NCI-H526 (cell line): Measurements from ENCODE around the gene XK.

Source experiments
- DNase-seq, 2 experiments: peaks; one replicate each; lab custom pipeline; 2025; lab: John Stamatoyannopoulos, UW

XK gene

DNA sequence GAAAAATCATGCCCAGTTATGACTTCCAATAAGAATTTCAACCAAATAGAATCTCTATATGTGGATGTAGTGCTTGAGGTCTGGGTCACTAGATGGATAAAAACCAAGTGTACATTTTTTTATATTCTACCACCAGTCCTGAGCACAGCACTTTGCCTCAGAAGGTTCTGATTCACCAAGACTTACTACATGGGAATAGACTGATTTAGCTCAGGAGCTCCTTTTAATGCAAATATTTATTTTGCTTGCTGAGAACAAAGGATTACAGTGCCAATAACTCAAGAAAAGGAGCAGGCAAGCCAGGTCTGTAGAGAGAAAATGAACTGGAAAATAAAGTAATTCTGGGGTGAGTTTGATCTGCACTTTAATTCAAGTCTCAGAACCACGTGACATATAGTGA, 6.4 kb upstream of the XK start:
- peak in 1 of 2 experiments; percentile 14 for DNase-seq

DNA sequence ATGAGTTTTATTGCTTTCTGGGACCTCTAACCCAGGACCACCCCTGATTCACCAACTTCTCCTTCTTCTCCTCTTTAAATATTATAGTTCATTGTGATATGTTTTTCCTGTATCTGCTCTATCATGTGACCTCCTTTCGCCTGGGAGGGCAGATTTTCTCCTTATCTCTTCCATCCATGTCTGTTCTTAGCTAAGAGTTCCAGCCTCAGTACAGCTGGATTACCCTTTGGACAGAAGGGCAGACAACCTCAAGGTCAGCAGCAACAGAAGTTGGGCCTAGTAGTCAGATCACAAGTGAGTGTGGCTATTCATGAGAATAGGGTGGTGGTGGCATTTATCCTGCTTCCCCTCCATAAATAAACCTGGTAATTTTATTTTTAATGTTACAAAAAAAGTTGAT, 5.7 kb upstream of the XK start:
- DNase-seq = no peak

GRCh38 chrX:37684426-37684825, 1.2 kb upstream of the XK start:
- peak in 1 of 2 experiments; percentile 29 for DNase-seq

GRCh38 chrX:37684973-37685372, 618 bp upstream of the XK start:
- peak in 1 of 2 experiments; percentile 43 for DNase-seq

GRCh38 chrX:37686369-37686995, 891 bp downstream of the XK start:
- DNase-seq = peak; percentile 64 to 68

GRCh38 chrX:37686996-37687395, 1.4 kb downstream of the XK start:
- DNase-seq = no peak

DNA sequence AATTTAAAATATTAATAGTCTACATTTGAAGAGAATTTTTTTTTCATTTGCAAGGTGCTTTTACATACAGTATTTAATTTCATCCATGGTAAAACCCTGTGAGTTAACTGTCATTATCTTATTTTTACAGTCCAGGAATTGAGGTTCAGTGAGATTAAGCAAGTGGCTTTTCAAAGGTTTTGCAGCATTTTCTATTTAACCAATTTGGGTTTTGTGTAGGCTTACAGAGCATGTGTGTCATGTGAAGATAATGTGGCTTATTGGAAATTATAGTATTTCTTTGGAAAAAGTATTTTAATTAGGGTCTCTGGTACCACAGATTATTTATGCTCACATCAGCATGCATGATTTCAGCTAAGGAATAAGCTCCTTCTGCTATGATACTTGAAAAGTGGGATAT, 4.5 kb downstream of the XK start:
- DNase-seq = no peak

- no peak for DNase-seq
Observed at GRCh38 chrX:37692918-37693317, 7.3 kb downstream of the XK start.

- DNase-seq = no peak
Observed at GRCh38 chrX:37697169-37697760, 11.7 kb downstream of the XK start.

- DNase-seq = no peak
Observed at GRCh38 chrX:37701588-37701987, 16.0 kb downstream of the XK start.

DNA sequence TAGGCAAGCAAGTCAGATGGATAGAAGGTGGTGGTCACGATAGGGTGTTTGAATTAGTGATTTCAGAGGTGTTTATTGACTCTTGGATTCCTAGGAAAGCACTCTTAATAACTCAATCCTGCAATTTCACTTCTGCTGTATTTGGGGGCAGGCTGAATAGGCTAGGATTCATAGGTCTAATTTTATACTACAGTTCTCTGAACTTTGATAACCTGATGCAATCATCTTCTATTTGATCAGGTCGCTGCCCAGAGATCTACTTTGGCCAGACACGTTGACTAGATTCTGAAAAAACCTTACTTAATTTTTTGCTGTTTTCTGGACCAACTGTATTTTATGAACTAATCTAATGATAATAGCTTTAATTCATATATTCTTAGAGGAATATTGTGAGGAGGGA, 26.4 kb downstream of the XK start:
- DNase-seq = no peak

DNA sequence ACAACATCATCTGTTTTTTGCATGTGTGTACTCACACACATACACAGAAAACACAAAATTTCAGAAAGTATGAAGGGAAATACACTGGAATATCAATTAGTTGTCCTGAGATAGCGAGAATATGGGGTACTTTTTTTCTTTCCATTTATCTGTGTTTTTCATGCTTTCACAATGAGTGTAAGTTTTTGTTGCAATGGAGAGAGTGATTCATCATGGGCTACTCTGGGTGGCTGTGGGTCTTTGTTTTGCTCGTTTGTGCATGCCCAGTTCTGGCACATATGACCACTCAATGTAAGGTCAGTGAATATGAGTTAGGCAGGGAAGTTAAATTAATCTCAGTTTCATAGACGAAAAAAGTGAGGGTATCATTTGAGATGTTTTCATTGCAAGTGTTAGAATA, 26.9 kb downstream of the XK start:
- DNase-seq = no peak

DNA sequence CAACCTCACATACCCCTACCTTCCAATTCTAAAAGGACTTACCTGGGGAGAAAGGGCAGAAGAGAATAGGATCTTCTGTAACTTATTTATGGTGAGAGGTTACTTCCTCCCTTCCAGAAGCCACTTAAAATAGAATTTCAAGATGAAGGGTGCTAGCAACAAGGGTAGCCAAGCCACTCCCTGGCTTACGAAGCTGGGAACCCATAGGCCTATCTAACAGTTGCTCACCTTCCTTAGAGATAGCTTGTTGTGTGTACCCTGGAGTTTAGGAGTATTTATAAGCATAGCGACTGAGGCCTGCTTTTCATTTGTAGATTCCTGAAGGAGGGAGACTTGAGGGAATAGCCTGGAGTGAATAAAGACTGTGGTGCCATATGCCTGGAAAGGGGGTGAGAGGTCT, 28.9 kb downstream of the XK start:
- no peak for DNase-seq

GRCh38 chrX:37716602-37717001, 31.0 kb downstream of the XK start:
- no peak for DNase-seq

GRCh38 chrX:37717708-37718107, 32.1 kb downstream of the XK start:
- DNase-seq = no peak

DNA sequence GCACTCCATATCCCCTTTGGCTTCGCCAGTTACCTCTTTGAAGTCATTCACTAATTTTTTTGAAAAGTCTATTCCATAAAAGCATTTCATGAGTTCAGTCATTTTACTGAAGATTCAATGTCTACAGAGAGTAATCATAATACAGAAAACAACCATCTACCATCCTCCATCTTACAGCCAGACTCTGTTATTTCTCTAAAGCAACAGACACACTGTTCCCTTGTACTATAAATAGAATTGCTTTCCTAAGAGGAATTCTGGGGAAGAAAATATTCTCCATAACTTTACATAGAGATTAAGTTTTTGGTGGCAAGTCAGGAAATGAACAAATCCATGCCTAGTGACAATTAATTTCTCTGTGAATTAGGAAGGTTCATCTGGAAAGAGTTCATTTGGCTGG, 37.0 kb downstream of the XK start:
- no peak for DNase-seq

DNA sequence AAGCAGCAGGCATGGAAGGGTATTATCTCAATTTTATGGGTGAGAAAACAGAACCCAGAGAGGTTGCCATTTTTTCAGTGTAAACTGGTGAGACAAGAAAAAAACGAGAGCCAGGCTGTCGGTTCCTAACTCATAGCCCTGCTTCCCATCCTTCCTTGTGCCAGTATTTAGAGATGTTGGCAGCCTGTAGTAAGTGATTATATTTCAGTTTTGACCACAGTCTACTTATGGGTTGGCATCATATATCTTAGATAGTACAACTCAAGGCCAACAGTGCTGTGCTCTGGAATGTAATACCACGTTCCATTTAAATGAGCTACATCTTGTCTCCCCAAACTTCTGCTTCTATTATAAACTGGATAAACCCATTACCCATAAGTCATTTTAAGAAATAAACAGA, 40.8 kb downstream of the XK start:
- DNase-seq = no peak

- DNase-seq = peak; percentile 28 to 87
Observed at GRCh38 chrX:37745354-37745753, 59.8 kb downstream of the XK start.

GRCh38 chrX:37745835-37746217, 60.2 kb downstream of the XK start:
- DNase-seq = no peak

DNA sequence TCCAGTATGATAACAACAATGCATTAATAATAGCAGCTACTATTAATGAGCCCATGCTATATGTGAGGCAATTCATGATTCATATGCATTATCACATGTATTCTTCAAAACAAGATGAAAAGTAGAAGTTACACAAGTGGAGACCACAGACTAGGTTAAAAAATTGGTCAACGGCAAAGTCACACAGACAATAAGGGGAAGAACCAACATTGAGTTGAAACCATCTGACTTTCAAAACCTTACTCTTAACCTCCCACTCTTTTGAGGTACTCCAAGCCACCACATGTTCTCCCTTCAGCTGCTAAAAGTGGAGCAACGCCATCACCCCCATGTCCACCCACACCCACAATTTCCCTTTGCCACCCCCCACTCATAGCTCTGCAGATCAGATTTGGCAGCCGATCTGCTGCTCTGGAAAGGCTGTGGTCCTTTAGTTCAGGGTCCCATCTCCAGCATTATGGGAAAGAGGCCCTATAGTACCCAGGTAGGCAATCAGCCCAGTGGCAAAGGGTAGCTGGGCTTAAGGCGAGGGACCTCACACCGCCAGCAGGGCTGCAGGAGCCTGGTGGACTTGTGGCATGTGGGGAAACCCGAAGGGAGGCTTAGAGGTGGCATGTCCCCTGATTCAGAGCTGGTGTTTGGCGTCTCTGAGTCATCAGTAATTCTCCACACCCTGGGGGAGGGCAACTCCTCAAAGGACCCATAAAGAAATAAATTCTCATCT, 60.8 kb downstream of the XK start:
- no peak for DNase-seq

GRCh38 chrX:37746951-37747350, 61.4 kb downstream of the XK start:
- no peak for DNase-seq

GRCh38 chrX:37752281-37752680, 66.7 kb downstream of the XK start:
- DNase-seq = no peak

DNA sequence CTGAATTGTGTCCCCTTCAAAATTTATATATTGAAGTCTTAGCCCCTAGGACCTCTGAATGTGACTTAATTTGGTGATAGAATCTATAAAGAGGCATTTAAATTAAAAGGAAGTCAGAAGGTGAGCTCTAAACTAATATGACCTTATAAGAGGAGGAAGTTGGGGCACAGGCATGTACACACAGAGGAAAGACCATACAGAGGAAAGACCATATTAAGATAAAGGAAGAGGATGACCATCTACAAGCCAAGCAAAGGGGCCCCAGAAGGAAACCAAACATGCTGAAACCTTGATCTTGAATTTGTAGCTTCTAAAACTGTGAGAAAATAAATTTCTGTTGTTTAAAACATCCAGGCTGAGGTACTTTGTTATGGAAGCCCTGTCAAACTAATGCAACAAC, 67.3 kb downstream of the XK start:
- no peak for DNase-seq

GRCh38 chrX:37753384-37753783, 67.8 kb downstream of the XK start:
- no peak for DNase-seq
